HL-60 (cell line): ENCODE results near the gene STN1.

ENCODE experiments used
- DNase-seq, 2 experiments: peaks; one replicate each; pipeline ENCODE4 v3.0.0-alpha.2; 2010 to 2020; ENCODE audit warnings: low read depth in 1 of 2, low spot score in 1 of 2
- H3K27ac ChIP-seq: fragments of 250-450 bp; sonication (Bioruptor Pico); replicated peaks from 2 replicates; pipeline ENCODE4 v1.5.1; 2020; ENCODE audit warnings: mild to moderate bottlenecking, moderate library complexity
- H3K27me3 ChIP-seq: fragments of 250-450 bp; sonication (Bioruptor Pico); 2 replicates; pipeline ENCODE4 v1.5.1; 2021; ENCODE audit warnings: mild to moderate bottlenecking, moderate library complexity; ENCODE audit not compliant: insufficient read depth, poor library complexity, severe bottlenecking
- H3K4me3 ChIP-seq: replicated peaks from 2 replicates; pipeline ENCODE4 v1.5.1; 2011; ENCODE audit warnings: mild to moderate bottlenecking, control low read depth, low read length; ENCODE audit not compliant: insufficient read depth
- CTCF ChIP-seq: IDR thresholded peaks from one replicate; pipeline ENCODE4 v1.5.1; 2011; ENCODE audit warnings: low read length, control low read depth, inconsistent platforms; ENCODE audit not compliant: insufficient read depth
- GABPA ChIP-seq: IDR thresholded peaks from 2 replicates; pipeline ENCODE4 v1.6.1; 2012; ENCODE audit warnings: low read depth
- POLR2AphosphoS5 ChIP-seq: IDR thresholded peaks from 2 replicates; pipeline ENCODE4 v1.6.1; 2012; ENCODE audit warnings: low read depth
- SPI1 ChIP-seq: IDR thresholded peaks from 2 replicates; pipeline ENCODE4 v1.6.1; 2012; ENCODE audit warnings: low read depth, mild to moderate bottlenecking, borderline replicate concordance
- TF ChIP-seq, protein P1 (sequence below): IDR thresholded peaks from 2 replicates; pipeline ENCODE4 v1.6.1; 2012; ENCODE audit warnings: low read depth; ENCODE audit not compliant: insufficient replicate concordance

The STN1 gene

DNA sequence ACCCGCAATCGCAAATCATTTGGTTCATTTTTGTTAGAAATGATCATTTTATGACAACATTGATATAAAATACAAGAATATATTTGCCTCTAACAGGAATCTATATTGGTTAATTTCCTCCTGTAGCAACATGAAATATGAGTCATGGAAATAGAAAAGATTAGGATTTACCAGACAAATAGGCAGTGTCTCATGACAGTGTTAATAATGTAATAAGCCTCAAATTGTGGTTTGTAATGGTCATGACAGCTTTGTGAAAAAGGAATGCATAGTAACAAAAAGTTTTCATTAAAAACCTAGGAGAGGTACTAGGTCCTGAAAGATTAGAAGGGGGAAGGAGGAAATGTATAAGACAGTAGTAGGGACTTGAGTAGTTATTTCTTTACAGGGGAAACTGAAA lies 41.0 kb upstream of the STN1 start:
- DNase-seq = no peak
- Histone ChIP-seq H3K27ac (no peak overlapping the region), H3K27me3 (no peaks in the 10 kb centered on the region), H3K4me3 (no peak overlapping the region)
- TF ChIP-seq GABPA (no peak), CTCF (no peak), POLR2AphosphoS5 (no peak), SPI1 (no peak)
- TF ChIP-seq, protein P1, sequence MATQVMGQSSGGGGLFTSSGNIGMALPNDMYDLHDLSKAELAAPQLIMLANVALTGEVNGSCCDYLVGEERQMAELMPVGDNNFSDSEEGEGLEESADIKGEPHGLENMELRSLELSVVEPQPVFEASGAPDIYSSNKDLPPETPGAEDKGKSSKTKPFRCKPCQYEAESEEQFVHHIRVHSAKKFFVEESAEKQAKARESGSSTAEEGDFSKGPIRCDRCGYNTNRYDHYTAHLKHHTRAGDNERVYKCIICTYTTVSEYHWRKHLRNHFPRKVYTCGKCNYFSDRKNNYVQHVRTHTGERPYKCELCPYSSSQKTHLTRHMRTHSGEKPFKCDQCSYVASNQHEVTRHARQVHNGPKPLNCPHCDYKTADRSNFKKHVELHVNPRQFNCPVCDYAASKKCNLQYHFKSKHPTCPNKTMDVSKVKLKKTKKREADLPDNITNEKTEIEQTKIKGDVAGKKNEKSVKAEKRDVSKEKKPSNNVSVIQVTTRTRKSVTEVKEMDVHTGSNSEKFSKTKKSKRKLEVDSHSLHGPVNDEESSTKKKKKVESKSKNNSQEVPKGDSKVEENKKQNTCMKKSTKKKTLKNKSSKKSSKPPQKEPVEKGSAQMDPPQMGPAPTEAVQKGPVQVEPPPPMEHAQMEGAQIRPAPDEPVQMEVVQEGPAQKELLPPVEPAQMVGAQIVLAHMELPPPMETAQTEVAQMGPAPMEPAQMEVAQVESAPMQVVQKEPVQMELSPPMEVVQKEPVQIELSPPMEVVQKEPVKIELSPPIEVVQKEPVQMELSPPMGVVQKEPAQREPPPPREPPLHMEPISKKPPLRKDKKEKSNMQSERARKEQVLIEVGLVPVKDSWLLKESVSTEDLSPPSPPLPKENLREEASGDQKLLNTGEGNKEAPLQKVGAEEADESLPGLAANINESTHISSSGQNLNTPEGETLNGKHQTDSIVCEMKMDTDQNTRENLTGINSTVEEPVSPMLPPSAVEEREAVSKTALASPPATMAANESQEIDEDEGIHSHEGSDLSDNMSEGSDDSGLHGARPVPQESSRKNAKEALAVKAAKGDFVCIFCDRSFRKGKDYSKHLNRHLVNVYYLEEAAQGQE = no peak

- no peak for TF ChIP-seq SPI1
- no peak for TF ChIP-seq POLR2AphosphoS5
- no peak for TF ChIP-seq GABPA
- TF ChIP-seq CTCF = no peak
- TF ChIP-seq, protein P1 = no peak
- no peak for DNase-seq
- no peaks in the 10 kb centered on the region for H3K27me3 ChIP-seq
- no peak overlapping the region for H3K27ac ChIP-seq
- H3K4me3 ChIP-seq = no peak overlapping the region
Observed at GRCh38 chr10:103954543-103954942, 36.6 kb upstream of the STN1 start.

GRCh38 chr10:103951942-103952341 lies 34.0 kb upstream of the STN1 start:
- Histone ChIP-seq H3K4me3 (no peak overlapping the region), H3K27me3 (no peaks in the 10 kb centered on the region), H3K27ac (no peak overlapping the region)
- no peak for DNase-seq
- TF ChIP-seq, protein P1 = no peak
- TF ChIP-seq CTCF (no peak), SPI1 (no peak), GABPA (no peak), POLR2AphosphoS5 (no peak)
